ENCODE data around the gene TMPRSS7.

The TMPRSS7 gene

DNA sequence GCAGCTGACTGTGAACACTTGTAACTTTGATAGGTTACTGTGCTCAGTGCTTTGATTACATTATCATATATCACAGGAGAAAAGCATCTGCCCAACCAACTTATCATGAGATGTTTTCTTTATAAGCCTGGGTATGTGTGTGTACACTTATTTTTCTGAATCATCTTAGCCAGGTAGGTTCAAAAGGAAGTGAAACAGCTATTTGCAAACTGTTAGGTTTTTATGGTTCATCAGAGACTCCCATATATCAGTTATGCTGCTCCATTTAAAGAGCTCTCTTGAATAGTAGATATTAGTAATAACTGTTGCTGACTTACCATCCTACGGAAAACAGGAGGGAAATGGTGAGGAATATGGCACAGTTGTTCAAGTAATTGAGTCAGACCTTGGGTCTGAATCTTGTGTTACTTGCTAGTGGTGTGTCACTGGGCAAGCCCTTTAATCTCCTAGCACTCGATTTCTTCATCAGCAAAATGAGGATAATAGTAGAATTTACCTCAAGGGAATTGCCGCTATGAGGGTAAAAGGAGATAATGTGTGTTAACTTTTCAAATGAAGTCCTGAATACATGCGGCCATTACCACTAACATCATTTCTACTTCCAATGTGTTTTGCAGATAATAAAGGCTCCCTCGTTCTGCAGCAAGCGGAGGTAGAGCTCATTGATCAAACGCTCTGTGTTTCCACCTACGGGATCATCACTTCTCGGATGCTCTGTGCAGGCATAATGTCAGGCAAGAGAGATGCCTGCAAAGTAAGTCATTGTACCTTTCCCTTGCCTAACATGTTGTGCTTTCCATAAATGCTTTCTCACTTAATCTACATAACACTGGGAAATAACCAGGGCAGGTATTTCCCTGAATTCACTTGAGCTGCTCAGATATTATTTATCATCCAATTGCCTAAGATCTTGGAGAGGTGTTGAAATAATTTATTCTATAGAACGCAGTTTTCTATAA is 43.9 kb downstream of the TMPRSS7 start:
- DNase-seq (ENCODE audit: low read depth): no peak
- TF ChIP-seq, protein P1, sequence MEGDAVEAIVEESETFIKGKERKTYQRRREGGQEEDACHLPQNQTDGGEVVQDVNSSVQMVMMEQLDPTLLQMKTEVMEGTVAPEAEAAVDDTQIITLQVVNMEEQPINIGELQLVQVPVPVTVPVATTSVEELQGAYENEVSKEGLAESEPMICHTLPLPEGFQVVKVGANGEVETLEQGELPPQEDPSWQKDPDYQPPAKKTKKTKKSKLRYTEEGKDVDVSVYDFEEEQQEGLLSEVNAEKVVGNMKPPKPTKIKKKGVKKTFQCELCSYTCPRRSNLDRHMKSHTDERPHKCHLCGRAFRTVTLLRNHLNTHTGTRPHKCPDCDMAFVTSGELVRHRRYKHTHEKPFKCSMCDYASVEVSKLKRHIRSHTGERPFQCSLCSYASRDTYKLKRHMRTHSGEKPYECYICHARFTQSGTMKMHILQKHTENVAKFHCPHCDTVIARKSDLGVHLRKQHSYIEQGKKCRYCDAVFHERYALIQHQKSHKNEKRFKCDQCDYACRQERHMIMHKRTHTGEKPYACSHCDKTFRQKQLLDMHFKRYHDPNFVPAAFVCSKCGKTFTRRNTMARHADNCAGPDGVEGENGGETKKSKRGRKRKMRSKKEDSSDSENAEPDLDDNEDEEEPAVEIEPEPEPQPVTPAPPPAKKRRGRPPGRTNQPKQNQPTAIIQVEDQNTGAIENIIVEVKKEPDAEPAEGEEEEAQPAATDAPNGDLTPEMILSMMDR (conservative IDR thresholded peaks at IDR 0.05; ENCODE audit: low read depth, low read length): no peak
- H3K4me3 ChIP-seq (ENCODE audit: low read length): no peak overlapping the region

DNA sequence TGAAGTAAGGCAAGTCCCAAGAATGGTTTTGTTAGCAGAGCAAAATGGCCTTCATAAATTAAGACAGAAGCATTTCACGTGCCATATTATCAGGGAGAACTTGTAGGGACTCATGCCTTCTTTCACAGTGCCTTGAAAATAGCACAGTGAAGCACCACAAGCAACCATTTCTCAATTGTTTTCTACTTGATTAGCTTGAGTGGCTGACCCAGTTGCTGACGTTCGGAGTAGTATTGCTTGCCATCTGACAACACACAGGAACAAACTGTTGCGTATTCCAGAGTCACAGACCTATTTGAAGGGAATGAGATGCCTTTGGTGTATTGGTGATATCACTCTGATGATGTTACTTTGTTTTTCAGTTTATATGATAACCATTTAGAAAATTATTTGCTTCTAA is 48.7 kb downstream of the TMPRSS7 start:
- no peak for DNase-seq (ENCODE audit: low read depth)
- TF ChIP-seq, protein P1 (conservative IDR thresholded peaks at IDR 0.05; ENCODE audit: low read depth, low read length): no peak
- H3K4me3 ChIP-seq (ENCODE audit: low read length): no peak overlapping the region

DNA sequence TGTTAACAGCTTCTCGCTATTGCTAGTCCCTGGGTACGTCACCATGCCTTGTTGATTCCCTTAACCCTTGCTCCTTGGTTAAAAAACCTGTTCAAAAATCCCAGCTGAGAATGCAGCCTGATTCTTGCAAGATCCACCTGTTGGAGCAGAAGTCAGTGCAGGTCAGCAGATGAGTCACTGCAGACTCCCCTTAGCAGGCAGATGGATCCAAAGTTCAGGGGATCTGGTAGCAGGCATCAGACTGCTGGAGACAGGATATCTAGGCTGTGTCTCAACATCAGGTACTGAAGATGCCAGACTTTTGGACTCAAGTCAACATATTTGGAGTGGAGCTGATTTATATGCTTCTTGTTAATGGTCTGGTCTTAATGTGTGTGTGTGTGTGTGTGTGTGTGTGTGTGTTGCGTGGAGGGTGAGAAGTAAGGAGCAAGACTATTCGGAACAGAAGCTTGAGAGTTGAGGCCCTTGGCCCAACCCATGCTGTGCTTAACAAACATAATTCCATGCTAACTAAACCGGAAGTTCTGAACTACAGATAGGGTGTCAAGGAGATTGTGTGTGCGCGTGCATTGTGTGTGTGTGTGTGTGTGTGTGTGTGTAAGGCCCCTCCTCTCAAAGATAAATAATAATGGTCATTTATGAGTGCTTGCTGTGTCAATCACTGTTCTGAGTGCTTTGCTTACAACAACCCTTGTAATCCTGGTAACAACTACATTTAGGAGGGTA is 50.6 kb downstream of the TMPRSS7 start:
- TF ChIP-seq, protein P1 (conservative IDR thresholded peaks at IDR 0.05; ENCODE audit: low read depth, low read length): no peak
- H3K4me3 ChIP-seq (ENCODE audit: low read length): no peak overlapping the region
- DNase-seq (ENCODE audit: low read depth): no peak

DNA sequence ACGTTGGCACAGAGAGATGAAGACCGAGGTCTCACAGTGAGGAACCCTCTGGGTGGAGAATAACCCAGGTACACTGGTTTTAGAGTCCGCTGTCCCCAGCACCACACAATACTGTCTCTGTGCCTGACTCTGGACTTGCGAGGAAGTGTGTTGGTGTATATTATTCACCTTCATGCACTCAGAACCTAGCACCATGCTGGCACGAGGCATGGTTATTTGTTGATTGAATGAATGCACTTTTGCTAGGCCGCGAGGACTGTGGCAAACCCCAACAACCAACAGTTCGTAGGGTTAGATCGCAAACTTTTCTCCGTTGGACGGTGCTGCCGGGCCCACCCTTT is 51.2 kb downstream of the TMPRSS7 start:
- TF ChIP-seq, protein P1 (conservative IDR thresholded peaks at IDR 0.05; ENCODE audit: low read depth, low read length): no peak
- H3K4me3 ChIP-seq (ENCODE audit: low read length): peak overlapping the region; percentile 63
- DNase-seq (ENCODE audit: low read depth): no peak

- peak within 1 kb of the TSS; percentile 63 for H3K4me3 ChIP-seq (ENCODE audit: low read length)
- DNase-seq (ENCODE audit: low read depth): peak; percentile 49
- TF ChIP-seq, protein P1 (conservative IDR thresholded peaks at IDR 0.05; ENCODE audit: low read depth, low read length): no peak
Measured at GRCh38 chr3:112086076-112086854, 51.7 kb downstream of the TMPRSS7 start, which contains the start of gene C3orf52. TSS of gene C3orf52 (plus strand) at chr3:112086389. CDS start at chr3:112086408, 19 bp downstream.

DNA sequence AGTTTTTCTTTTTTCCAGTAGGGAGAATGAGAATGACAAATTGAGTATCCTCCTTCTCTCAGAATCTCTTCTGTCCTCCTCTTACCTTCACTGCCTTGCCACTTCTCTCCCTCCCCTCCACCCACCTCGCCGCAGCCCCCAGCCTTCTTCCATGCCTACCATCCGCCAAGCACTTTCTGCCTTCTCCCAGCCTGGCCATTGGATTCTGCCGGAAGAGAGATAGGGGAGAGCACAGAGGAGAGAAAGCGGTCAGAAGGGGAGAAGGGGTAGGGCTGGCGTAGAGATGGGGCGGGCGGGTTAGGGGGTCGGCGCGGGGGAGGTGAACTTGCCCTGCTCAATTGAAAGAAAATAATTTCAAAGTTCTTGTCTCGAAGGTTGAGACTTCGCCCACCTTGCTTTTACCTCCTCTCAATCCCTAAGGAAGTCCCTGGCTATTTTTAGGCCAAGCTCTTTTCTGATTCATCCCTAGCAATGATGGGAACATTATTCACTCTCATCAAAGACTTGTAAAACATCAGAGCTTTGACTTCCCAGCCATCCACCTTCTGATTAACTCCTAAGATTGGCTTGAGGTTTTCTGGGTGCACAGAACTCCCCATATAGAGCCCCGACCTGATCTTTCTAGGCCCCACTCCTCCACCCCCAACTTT is 52.5 kb downstream of the TMPRSS7 start:
- H3K4me3 ChIP-seq (ENCODE audit: low read length): peak overlapping the region; percentile 63
- TF ChIP-seq, protein P1 (conservative IDR thresholded peaks at IDR 0.05; ENCODE audit: low read depth, low read length): no peak
- DNase-seq (ENCODE audit: low read depth): no peak
